LNCaP clone FGC (cell line): ENCODE measurements around the gene TOX3.

Experiments
- DNase-seq: peaks from one replicate; pipeline ENCODE4 v3.0.0-alpha.2; 2011; ENCODE audit warnings: low read depth
- H3K4me3 ChIP-seq: 2 replicates; pipeline ENCODE4 v1.5.1; 2011; ENCODE audit warnings: mild to moderate bottlenecking, low read depth, low read length, control low read depth
- TF ChIP-seq, protein P1 (sequence below): IDR thresholded peaks from 2 replicates; pipeline ENCODE4 v1.5.1; 2012; ENCODE audit warnings: mild to moderate bottlenecking; ENCODE audit not compliant: control insufficient read depth, insufficient read depth; ENCODE audit errors: extremely low read depth

TOX3 gene

DNA sequence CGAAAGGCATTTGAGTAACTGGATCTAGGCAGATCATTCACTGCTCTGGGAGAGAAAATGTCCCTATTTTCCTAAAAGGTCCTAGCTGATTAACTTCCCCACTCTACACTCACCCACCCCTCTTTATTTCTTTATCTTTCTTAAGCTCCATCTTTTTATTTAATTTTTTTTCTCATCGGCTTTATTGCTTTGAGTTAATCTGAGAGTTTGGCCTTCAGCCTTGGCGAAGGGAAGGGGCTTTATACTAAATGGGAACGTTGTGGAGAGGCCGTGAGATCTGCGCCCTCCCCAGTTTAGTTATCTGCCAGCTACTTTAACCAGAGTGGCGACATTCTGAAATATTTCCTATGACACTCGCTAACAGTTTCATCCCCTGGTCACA is 882 bp upstream of the TOX3 start:
- H3K4me3 ChIP-seq, result no peak overlapping the region
- TF ChIP-seq, protein P1, sequence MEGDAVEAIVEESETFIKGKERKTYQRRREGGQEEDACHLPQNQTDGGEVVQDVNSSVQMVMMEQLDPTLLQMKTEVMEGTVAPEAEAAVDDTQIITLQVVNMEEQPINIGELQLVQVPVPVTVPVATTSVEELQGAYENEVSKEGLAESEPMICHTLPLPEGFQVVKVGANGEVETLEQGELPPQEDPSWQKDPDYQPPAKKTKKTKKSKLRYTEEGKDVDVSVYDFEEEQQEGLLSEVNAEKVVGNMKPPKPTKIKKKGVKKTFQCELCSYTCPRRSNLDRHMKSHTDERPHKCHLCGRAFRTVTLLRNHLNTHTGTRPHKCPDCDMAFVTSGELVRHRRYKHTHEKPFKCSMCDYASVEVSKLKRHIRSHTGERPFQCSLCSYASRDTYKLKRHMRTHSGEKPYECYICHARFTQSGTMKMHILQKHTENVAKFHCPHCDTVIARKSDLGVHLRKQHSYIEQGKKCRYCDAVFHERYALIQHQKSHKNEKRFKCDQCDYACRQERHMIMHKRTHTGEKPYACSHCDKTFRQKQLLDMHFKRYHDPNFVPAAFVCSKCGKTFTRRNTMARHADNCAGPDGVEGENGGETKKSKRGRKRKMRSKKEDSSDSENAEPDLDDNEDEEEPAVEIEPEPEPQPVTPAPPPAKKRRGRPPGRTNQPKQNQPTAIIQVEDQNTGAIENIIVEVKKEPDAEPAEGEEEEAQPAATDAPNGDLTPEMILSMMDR, result no peak

DNA sequence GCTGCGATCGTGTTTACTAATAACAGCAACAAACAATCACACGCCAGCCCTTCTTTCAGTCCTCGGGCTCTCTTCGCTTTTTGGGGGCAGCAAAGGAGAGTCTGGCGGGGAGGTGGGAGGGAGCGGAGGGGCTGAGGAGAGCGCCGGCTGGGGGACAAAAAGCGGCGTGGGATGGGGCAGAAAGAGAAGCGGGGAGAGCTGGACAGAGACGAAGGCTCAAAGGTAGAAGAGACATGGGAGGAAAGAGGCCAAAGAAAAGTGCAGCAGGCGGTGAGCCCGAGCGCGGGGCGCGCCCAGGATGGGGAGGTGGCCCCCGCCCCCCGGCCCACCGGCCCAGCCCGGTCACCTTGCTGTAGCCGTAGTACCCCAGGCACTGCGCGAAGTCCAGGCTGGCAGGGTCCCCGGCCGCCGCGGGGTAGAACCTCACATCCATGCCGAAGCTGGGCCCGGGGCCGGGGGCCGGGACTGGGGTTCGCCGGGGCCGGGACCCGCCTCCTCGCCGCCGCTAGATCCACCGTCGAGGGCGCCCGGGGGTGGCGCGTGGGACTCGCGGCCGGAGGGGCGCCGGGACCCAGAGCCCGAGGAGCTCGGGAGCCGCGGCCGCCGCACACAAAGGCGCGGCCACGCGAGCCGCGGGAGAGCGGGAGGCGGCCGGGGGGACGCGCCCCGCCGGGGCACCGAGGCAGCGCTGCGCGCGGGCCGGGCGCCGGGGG is 496 bp downstream of the TOX3 start:
- no peak for DNase-seq
- H3K4me3 ChIP-seq, result peak overlapping the region; percentile 54
- TF ChIP-seq, protein P1, result no peak

More for the DNA sequence above, 882 bp upstream of the TOX3 start:
- DNase-seq, result no peak

DNA sequence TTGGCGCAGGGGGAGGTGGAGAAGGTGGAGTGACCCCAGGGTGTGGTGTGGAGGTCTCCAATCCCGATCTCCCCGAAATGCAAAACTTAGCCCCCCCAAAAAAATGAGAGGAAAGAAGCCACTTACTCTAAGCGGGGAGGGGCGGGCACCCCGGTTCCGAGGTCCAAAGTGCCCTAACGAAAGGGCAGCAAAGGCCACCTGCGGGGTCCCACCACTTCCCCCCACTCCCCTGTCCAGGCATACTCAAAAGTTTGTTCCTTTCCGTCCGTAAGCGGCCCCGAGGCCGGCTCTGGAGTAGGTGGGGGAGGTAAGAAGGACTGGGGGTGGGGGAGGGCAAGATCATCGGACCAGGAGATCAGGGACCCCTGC is 1.1 kb downstream of the TOX3 start:
- DNase-seq, result no peak
- TF ChIP-seq, protein P1, result no peak
- peak overlapping the region; percentile 54 for H3K4me3 ChIP-seq

DNA sequence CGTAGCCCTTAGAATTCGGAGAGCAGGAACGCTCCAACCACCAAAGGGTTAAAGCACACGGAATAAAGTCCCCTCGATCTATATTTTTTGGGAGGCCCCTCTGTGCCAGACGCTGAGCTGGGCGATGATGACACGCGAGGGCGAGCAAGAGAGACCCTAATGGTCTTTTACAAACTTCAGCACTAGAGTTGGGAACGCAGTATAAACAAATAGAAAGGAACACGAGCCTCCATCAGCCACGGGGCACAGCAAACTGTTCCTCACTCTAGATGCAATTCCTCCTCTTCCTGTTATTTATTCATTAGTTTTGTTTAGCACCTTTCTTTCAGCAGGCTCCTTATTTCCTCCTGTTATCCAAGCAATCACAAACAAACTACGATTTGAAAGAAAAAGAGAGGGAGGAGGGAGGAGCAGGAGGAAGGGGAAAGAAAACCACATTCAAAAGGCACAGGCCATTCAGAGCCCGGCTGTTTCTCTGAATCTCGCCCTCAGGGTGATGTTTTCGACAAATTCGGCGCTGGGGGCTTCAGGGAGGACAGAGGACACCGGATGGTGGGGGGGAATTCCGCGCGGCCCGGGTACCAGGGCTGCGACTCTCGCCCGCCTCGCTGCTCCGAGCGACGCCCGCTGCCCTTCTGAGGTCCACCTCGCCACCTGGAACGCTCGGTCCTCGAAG is 1.6 kb downstream of the TOX3 start:
- DNase-seq, result peak; percentile 15
- TF ChIP-seq, protein P1, result no peak
- H3K4me3 ChIP-seq, result peak overlapping the region; percentile 54

DNA sequence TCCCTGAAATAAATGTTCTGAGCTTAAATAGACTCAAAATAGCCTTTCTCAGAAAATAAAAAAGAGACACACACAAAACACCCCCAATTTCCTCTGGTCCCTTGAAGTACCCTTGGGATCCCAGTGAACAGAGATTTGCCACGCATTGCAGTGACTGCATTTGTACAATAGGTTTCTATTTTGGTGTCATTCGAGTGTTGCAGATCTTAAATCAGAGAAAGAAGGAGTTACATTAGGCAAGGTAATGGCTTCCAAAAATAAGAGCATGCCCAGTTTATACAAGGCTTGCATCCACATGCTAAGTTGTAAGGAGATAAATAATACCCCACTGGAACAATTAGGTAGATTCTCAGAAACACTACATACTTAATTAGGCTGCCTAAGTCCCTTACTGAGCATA is 2.2 kb downstream of the TOX3 start:
- no peak for DNase-seq
- TF ChIP-seq, protein P1, result no peak
- H3K4me3 ChIP-seq, result no peak overlapping the region

DNA sequence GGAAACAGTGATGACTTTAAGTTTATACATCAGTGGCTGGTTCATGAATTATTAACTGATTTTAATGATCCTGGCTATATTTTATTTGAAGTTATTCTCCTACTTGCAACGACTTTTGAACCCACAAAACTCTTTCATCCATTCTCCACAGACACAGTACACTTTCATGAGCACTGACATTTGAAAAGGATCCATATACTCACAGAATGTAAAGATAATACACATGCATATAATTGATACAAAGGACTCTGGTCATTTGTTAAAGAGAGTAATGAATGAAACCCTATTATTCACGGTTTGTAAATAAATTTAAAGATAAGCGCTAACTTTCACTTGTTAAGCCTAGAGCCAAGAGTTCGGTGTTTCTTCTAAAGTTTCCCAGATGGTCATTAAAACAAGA is 3.3 kb downstream of the TOX3 start:
- TF ChIP-seq, protein P1, result no peak
- no peak for DNase-seq
- H3K4me3 ChIP-seq, result no peak overlapping the region
